AG10803 (cell line): ENCODE data around the gene ATP8B3.

ENCODE experiments used
- DNase-seq: peaks from one replicate; pipeline ENCODE4 v3.0.0; 2010; ENCODE audit warnings: low read depth
- H3K4me3 ChIP-seq: 2 replicates; pipeline ENCODE4 v1.5.1; 2011; ENCODE audit warnings: mild to moderate bottlenecking, low read length, control low read depth
- TF ChIP-seq, protein P1 (sequence below): conservative IDR thresholded peaks from 2 replicates; pipeline ENCODE4 v1.5.1; 2011; ENCODE audit warnings: mild to moderate bottlenecking, low read length, control low read depth, inconsistent platforms

Gene ATP8B3

DNA sequence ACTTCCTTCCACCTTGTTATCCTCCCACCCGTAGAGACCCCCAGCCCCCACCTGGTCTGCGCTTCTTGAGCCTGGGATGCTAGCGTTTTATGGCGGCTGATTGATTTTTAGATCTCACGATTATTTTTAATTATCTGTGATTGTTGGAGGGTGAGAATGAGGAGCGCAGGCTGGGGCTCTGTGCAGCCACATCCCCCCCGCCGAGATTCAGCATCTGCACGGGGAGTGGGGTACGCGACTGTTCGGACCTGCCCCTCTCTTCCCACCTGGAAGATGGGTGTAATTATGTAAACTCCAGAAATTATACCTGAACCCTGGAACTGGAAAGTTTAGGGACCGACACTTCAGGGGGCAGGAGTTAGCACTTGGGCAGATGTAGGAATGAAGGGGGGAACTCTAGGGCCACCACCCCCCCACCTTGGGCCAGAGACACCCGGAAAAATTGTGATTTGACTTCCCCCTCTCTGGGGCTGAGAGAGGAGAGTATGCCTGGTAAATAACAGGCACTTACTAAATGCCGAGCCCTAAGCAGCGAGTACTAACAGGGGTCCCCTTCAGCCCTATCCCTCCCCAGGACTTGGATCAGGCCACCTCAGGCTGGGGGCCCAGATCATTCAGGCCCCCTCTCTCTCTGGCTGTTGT is 60.6 kb downstream of the ATP8B3 start:
- H3K4me3 ChIP-seq, result no peak overlapping the region
- TF ChIP-seq, protein P1, sequence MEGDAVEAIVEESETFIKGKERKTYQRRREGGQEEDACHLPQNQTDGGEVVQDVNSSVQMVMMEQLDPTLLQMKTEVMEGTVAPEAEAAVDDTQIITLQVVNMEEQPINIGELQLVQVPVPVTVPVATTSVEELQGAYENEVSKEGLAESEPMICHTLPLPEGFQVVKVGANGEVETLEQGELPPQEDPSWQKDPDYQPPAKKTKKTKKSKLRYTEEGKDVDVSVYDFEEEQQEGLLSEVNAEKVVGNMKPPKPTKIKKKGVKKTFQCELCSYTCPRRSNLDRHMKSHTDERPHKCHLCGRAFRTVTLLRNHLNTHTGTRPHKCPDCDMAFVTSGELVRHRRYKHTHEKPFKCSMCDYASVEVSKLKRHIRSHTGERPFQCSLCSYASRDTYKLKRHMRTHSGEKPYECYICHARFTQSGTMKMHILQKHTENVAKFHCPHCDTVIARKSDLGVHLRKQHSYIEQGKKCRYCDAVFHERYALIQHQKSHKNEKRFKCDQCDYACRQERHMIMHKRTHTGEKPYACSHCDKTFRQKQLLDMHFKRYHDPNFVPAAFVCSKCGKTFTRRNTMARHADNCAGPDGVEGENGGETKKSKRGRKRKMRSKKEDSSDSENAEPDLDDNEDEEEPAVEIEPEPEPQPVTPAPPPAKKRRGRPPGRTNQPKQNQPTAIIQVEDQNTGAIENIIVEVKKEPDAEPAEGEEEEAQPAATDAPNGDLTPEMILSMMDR, result no peak
- DNase-seq, result no peak

DNA sequence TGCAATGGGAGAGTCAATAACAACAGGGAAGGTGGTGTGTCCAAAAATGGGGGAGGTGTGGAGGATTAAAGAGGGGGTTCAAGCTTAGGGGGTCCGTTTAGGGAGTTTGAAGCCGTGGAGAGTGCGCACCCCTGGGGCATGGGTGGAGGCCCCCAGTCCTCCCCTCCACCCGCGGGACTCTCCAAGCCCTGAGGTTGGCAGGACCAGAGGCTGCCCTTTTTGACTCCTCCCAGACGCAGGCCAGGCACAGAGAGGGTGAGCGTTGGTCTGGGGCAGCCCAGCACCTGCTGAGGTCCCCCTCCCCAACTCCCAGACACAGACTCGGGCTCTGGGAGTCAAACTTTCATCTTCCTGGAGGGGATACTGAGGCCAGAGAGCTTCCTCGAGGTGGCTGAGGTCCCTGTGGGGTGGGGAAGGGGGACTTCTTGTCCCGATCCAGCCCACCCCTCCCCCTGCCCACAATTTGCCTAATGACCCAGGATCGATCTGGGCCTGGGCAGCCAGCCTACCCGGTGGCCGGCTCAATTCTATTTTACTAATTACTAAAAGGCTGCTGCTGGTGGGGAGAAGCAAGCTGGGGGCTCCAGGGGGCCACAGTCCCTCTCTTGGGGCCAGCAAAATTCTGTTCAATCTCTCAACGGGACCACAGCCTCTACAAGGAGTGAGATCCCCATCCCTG is 61.6 kb downstream of the ATP8B3 start:
- DNase-seq, result no peak
- TF ChIP-seq, protein P1, result no peak
- no peak overlapping the region for H3K4me3 ChIP-seq

DNA sequence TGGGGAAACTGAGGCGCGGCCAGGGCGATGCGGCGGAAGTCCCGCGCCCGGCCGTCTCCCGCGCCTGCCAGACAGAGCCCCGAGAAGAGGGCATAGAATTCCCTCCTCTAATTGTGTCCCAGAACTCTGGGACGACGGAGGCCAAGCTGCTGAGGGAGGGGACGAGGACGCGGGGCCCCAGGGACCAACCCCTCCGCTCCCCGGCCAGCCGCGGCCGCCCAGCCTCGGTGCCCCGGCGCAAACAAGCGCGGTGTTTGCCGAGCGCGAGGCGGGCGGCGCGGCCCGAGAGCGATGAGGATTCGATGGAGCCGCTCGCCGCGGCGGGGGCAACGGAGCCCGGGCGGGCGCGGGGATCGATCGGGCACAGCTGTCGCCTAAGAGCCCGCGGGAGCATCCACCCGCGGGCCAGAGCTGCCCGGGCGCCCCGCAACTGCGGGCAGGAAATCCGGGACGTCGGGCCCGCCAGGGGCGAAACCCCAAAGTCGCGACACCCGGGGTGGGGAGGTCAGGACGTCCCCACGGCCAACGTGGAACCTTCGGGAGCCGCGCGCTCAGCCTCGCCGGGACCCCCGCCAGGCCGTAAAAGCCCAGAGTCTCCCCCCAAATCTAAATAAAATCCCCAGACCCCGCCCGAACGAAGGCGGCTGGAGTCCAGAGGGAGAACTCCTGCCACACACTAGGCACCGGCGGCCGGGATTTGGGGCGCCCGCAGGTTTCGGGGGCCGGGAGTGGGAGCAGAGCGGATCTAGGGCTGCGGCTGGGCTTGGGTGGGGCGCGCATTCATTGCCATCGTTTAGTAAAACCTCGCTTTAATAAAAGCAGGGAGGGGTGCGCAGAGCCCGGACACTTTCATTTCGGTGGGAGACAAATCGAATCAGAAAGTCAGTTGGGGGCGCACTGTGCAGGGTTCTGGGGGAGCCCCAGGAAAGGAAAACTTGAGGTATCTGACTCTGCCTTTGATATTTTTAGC is 62.4 kb downstream of the ATP8B3 start:
- no peak overlapping the region for H3K4me3 ChIP-seq
- no peak for DNase-seq
- TF ChIP-seq, protein P1, result no peak

DNA sequence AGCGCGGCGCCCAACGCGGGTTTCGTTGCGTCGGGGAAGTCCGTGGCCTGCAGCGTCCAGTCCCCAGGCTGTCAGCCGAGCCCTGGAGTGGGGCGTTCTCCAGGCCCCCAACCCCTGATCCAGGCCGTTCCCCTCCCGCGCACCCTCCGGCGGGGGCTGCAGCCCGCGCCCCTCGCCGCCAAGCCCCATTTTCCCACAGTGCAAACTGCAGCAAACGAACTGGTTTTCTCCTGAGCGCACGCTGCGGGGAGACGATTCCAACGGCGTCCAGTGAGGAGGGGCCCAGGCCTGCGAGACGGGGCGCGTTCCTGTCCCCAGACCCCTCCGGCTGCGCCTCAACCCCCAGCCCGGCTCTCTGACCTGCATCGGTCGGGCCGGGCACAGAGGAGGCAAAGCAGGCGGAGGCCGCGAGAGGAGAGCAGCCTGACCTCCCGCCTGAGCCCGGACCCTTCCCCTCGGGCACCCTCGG is 63.2 kb downstream of the ATP8B3 start:
- TF ChIP-seq, protein P1, result no peak
- DNase-seq, result no peak
- no peak overlapping the region for H3K4me3 ChIP-seq

DNA sequence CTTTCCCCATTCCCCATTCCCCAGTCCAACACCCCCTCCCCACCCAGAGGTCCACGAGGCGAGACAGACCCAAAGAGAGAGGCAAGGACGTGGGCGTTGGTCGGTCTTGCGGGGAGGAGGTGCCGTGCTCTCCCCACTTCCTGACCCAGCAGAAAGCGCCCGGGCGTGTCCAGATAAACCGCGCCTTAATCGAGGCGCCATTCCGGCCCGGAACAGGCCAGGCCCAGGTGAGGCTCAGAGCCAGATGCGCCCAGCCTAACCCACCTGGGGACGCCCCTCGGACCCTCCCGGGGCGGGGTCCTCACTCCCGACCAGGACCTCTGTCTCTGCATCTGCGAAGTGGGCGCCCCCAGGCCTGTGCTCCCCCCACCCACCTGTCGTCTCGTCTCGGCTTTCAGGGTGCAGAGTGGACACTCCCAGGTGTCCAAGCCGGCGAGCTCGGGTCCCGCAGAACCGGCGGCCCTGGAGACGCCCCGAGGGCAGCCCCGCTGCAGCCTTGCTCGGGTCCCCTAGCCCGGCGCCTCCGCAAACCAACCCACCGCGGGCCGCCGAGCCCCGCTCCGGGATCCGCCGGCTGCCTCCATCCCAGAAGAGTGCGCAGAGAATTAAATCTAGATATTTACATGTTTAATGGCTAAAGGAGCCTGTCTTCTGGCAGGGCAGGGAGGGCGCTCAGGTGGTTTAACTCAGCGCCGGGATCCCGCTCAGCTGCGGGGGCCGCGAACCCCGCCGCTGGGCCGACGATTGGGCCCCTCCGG is 63.8 kb downstream of the ATP8B3 start:
- DNase-seq, result no peak
- no peak overlapping the region for H3K4me3 ChIP-seq
- TF ChIP-seq, protein P1, result no peak

DNA sequence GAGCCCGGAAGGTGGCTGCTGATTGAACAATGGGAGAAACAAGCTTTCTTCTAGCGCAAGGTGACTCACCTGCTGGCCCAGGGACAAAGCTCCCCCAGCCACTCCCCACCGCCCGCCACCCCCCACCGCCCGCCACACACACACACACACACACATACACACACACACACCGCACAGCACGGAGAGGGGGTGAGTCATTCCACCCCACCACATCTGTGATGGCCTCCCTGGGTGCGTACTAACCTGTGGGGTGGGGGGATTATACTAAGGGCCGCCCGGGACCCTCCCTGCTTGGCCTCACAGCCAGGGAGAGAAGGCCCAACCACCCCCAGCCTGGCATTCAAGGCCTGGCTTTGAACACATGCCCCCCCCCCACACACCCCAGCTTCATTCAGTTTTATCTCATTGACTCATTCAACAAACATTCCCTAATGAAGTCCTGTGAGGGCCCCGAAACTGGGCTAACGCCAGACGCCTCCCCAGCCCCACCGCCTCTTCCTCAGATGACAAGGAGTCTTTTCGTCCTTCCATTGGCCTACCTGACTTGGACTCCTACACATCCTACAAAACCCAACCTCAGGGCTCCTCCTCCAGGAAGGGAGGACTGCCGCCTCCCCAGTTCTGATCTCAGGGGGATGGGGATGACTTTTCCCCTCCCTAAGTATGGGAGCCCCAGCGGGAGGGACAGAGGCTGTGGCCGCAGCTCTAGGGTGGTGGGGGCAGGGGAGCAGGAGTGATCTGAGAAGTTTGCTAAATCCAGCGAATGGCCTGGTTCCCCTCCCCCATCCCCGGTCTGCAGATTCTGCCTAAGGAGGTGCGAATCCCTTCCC is 64.6 kb downstream of the ATP8B3 start:
- TF ChIP-seq, protein P1, result no peak
- DNase-seq, result peak; percentile 65
- no peak overlapping the region for H3K4me3 ChIP-seq
